ENCODE results near the gene TNIP2.

DNA sequence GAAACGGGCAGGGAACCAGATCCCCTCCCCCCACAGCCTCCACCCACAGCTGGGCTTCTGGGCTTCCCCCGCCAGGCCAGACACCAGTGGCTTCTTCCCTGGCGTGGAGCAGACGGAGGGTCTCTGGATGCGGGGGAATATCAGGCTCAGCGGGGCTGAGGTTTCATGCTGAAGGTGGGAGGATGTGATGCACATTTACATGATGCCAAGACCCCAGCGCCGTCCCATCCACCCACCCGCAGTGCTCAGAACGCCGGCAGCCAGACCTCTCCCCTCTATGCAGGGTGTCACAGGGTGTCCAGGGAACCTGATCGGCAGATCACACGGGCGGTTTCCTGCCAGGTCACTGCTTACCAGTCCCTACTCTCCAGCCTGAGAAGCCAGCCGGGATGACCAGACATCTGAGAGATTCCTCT lies 12.8 kb upstream of the TNIP2 start:
- TF ChIP-seq, protein P1, sequence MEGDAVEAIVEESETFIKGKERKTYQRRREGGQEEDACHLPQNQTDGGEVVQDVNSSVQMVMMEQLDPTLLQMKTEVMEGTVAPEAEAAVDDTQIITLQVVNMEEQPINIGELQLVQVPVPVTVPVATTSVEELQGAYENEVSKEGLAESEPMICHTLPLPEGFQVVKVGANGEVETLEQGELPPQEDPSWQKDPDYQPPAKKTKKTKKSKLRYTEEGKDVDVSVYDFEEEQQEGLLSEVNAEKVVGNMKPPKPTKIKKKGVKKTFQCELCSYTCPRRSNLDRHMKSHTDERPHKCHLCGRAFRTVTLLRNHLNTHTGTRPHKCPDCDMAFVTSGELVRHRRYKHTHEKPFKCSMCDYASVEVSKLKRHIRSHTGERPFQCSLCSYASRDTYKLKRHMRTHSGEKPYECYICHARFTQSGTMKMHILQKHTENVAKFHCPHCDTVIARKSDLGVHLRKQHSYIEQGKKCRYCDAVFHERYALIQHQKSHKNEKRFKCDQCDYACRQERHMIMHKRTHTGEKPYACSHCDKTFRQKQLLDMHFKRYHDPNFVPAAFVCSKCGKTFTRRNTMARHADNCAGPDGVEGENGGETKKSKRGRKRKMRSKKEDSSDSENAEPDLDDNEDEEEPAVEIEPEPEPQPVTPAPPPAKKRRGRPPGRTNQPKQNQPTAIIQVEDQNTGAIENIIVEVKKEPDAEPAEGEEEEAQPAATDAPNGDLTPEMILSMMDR (IDR thresholded peaks at IDR 0.05; ENCODE audit: insufficient read depth, low read length) = no peak
- TF ChIP-seq, protein P2, sequence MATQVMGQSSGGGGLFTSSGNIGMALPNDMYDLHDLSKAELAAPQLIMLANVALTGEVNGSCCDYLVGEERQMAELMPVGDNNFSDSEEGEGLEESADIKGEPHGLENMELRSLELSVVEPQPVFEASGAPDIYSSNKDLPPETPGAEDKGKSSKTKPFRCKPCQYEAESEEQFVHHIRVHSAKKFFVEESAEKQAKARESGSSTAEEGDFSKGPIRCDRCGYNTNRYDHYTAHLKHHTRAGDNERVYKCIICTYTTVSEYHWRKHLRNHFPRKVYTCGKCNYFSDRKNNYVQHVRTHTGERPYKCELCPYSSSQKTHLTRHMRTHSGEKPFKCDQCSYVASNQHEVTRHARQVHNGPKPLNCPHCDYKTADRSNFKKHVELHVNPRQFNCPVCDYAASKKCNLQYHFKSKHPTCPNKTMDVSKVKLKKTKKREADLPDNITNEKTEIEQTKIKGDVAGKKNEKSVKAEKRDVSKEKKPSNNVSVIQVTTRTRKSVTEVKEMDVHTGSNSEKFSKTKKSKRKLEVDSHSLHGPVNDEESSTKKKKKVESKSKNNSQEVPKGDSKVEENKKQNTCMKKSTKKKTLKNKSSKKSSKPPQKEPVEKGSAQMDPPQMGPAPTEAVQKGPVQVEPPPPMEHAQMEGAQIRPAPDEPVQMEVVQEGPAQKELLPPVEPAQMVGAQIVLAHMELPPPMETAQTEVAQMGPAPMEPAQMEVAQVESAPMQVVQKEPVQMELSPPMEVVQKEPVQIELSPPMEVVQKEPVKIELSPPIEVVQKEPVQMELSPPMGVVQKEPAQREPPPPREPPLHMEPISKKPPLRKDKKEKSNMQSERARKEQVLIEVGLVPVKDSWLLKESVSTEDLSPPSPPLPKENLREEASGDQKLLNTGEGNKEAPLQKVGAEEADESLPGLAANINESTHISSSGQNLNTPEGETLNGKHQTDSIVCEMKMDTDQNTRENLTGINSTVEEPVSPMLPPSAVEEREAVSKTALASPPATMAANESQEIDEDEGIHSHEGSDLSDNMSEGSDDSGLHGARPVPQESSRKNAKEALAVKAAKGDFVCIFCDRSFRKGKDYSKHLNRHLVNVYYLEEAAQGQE (IDR thresholded peaks at IDR 0.05; ENCODE audit: insufficient replicate concordance, low read depth) = no peak
